Thoracic aorta (tissue), 2 donors: ENCODE results near the gene CYP27A1. TPM values are rescaled to one million over a fixed set of nuclear protein-coding genes. Genes with fewer than 3 reads are reported as not detected.
A peak's percentile ranks its signal among the peaks of the same experiment; 100 is the strongest.

ENCODE experiments used
- ATAC-seq: fragments of 150-250 bp; one replicate; pipeline ENCODE4 v1.8.0; 2017; ENCODE audit warnings: low read depth; ENCODE audit not compliant: insufficient number of reproducible peaks, low FRiP score
- DNase-seq: peaks from one replicate; pipeline ENCODE4 v3.0.0-alpha.2; 2020; ENCODE audit warnings: low spot score
- H3K27ac ChIP-seq, 2 donors: fragments of 200-600 bp; sonication (generic); 1 replicate in 1 of 2; 2 replicates in 1 of 2; pipeline ENCODE4 v1.5.1; 2016; ENCODE audit warnings: mild to moderate bottlenecking in 2 of 2, moderate library complexity in 2 of 2
- H3K27me3 ChIP-seq: fragments of 200-600 bp; sonication (generic); replicated peaks from 2 replicates; pipeline ENCODE4 v1.6.0; 2016; ENCODE audit warnings: mild to moderate bottlenecking; ENCODE audit not compliant: insufficient read depth
- H3K36me3 ChIP-seq: fragments of 200-600 bp; sonication (generic); one replicate; pipeline ENCODE4 v1.5.1; 2016
- H3K4me1 ChIP-seq, 2 donors: fragments of 200-600 bp; sonication (generic); 1 replicate in 1 of 2; 2 replicates in 1 of 2; pipeline versions ENCODE4 v1.5.1 to v1.6.0; 2016; ENCODE audit warnings: low read depth in 2 of 2, mild to moderate bottlenecking in 1 of 2; ENCODE audit not compliant: control insufficient read depth in 1 of 2
- H3K4me3 ChIP-seq: fragments of 200-600 bp; sonication (generic); 2 replicates; pipeline ENCODE4 v1.5.1; 2016; ENCODE audit warnings: mild to moderate bottlenecking
- H3K9me3 ChIP-seq: fragments of 200-600 bp; sonication (generic); 2 replicates; pipeline ENCODE4 v1.5.1; 2016
- CTCF ChIP-seq: fragments of 200-600 bp; sonication (generic); IDR thresholded peaks from one replicate; pipeline ENCODE4 v1.5.1; 2019; ENCODE audit warnings: antibody characterized with exemption
- total RNA-seq, 2 donors: library from RNA; depleted of rRNA; stranded (reverse); fragments of >200 nt; gene quantifications; one replicate each; pipeline versions ENCODE4 v1.1.0 to v1.2.3, GENCODE V29; 2016

Gene CYP27A1
- total RNA-seq, 2 donors from 2014 or later: 31.6 to 37.8 TPM

GRCh38 chr2:218858671-218859555 lies 77.0 kb downstream of the CYP27A1 start:
- DNase-seq (no peak), ATAC-seq (no peak)
- peak overlapping the region; percentile 65 for H3K4me3 ChIP-seq
- no peaks in the 10 kb centered on the region for H3K36me3 ChIP-seq
- peaks cover 22% of the 10 kb centered on the region for H3K27me3 ChIP-seq
- TF ChIP-seq CTCF: no peak
- H3K9me3 ChIP-seq: no peaks in the 10 kb centered on the region
- H3K4me1 ChIP-seq: peaks cover 18 to 21% of the 10 kb centered on the region in 2 donors
- H3K27ac ChIP-seq: no peak overlapping the region

- peak within 1 kb of the TSS in 1 of 2 donors; percentile 28 for H3K27ac ChIP-seq
- H3K4me1 ChIP-seq: peaks cover 18 to 21% of the 10 kb centered on the region in 2 donors
- peak within 1 kb of the TSS; percentile 65 for H3K4me3 ChIP-seq
- no peaks in the 10 kb centered on the region for H3K9me3 ChIP-seq
- TF ChIP-seq CTCF: no peak
- ATAC-seq (no peak), DNase-seq (no peak)
- no peaks in the 10 kb centered on the region for H3K36me3 ChIP-seq
- H3K27me3 ChIP-seq: peaks cover 22% of the 10 kb centered on the region
Measured at GRCh38 chr2:218859556-218859987, 77.6 kb downstream of the CYP27A1 start, which contains the start of gene WNT6. WNT6 (plus strand) TSS chr2:218859805; CDS start chr2:218860038, 233 bp downstream.

- H3K4me3 ChIP-seq: peak overlapping the region; percentile 65
- peaks cover 22% of the 10 kb centered on the region for H3K27me3 ChIP-seq
- peaks cover 18 to 21% of the 10 kb centered on the region in 2 donors for H3K4me1 ChIP-seq
- DNase-seq: no peak
- H3K36me3 ChIP-seq: no peaks in the 10 kb centered on the region
- H3K27ac ChIP-seq: peak overlapping the region in 1 of 2 donors; percentile 28
- TF ChIP-seq CTCF: no peak
- no peaks in the 10 kb centered on the region for H3K9me3 ChIP-seq
- ATAC-seq: no peak
Measured at GRCh38 chr2:218859988-218860831, 78.3 kb downstream of the CYP27A1 start.

- no peak for DNase-seq
- no peaks in the 10 kb centered on the region for H3K36me3 ChIP-seq
- peaks cover 22% of the 10 kb centered on the region for H3K27me3 ChIP-seq
- no peak for TF ChIP-seq CTCF
- H3K9me3 ChIP-seq: no peaks in the 10 kb centered on the region
- H3K27ac ChIP-seq: no peak overlapping the region
- no peak overlapping the region for H3K4me3 ChIP-seq
- peaks cover 18 to 21% of the 10 kb centered on the region in 2 donors for H3K4me1 ChIP-seq
- no peak for ATAC-seq
Measured at GRCh38 chr2:218860950-218861381, 79.0 kb downstream of the CYP27A1 start.
